Hepatocyte (in vitro differentiated cells): Measurements from ENCODE around the gene FALEC. TPM values are rescaled to one million over a fixed set of nuclear protein-coding genes. Genes with fewer than 3 reads are reported as not detected.

Experiments used
- DNase-seq: peaks from one replicate; pipeline ENCODE4 v3.0.0-alpha.2; 2016; ENCODE audit warnings: low spot score
- H2AFZ ChIP-seq: fragments of 200-600 bp; sonication (generic); 2 replicates; pipeline ENCODE4 v1.6.0; 2016; ENCODE audit warnings: antibody characterized with exemption, mild to moderate bottlenecking
- H3K27ac ChIP-seq: fragments of 200-600 bp; sonication (generic); 2 replicates; pipeline ENCODE4 v1.5.1; 2016; ENCODE audit warnings: mild to moderate bottlenecking
- H3K27me3 ChIP-seq: fragments of 200-600 bp; sonication (generic); 2 replicates; pipeline ENCODE4 v1.6.1; 2016
- H3K36me3 ChIP-seq: fragments of 200-600 bp; sonication (generic); replicated peaks from 2 replicates; pipeline ENCODE4 v1.5.1; 2016; ENCODE audit warnings: low read depth; ENCODE audit not compliant: insufficient read depth
- H3K4me1 ChIP-seq: fragments of 200-600 bp; sonication (generic); 2 replicates; pipeline ENCODE4 v1.5.1; 2016; ENCODE audit warnings: mild to moderate bottlenecking, moderate library complexity; ENCODE audit not compliant: insufficient read depth
- H3K4me2 ChIP-seq: fragments of 200-600 bp; sonication (generic); 2 replicates; pipeline ENCODE4 v1.6.0; 2016
- H3K4me3 ChIP-seq: fragments of 200-600 bp; sonication (generic); 2 replicates; pipeline ENCODE4 v1.5.1; 2016; ENCODE audit warnings: mild to moderate bottlenecking
- H3K79me2 ChIP-seq: fragments of 200-600 bp; sonication (generic); 2 replicates; pipeline ENCODE4 v1.6.0; 2017; ENCODE audit warnings: mild to moderate bottlenecking
- H3K9me2 ChIP-seq: fragments of 200-600 bp; sonication (generic); replicated peaks from 2 replicates; pipeline ENCODE4 v1.6.0; 2017; ENCODE audit warnings: mild to moderate bottlenecking; ENCODE audit not compliant: insufficient read depth
- H3K9me3 ChIP-seq: fragments of 200-600 bp; sonication (generic); 2 replicates; pipeline ENCODE4 v1.5.1; 2016; ENCODE audit warnings: low read depth, mild to moderate bottlenecking
- H4K20me1 ChIP-seq: fragments of 200-600 bp; sonication (generic); 2 replicates; pipeline ENCODE4 v1.6.0; 2016; ENCODE audit warnings: mild to moderate bottlenecking; ENCODE audit not compliant: insufficient read depth, poor library complexity, severe bottlenecking
- EZH2 ChIP-seq: fragments of 200-600 bp; sonication (generic); IDR thresholded peaks from 2 replicates; pipeline ENCODE4 v1.6.1; 2016; ENCODE audit warnings: antibody characterized with exemption, mild to moderate bottlenecking, borderline replicate concordance
- EZH2phosphoT487 ChIP-seq: fragments of 200-600 bp; sonication (generic); IDR thresholded peaks from one replicate; pipeline ENCODE4 v1.6.1; 2018; ENCODE audit warnings: antibody characterized with exemption, mild to moderate bottlenecking, low read depth, moderate library complexity; ENCODE audit not compliant: unreplicated experiment, severe bottlenecking
- WGBS: methylation state at CpG from one replicate; pipeline ENCODE4 v1.1.6; 2016; ENCODE audit warnings: low lambda C conversion rate; ENCODE audit errors: missing lambda C conversion rate; 5-methylcytosine and 5-hydroxymethylcytosine counted together
- polyA plus RNA-seq: library from polyadenylated mRNA; unstranded; fragments of >200 nt; fragmentation: Nextera tagmentation; extraction: Ambion mirVana; gene quantifications from 2 replicates; pipeline ENCODE4 v1.2.1, GENCODE V29; 2016
- total RNA-seq: library from RNA; depleted of rRNA; stranded (reverse); fragments of >200 nt; gene quantifications from 2 replicates; pipeline ENCODE4 v1.2.3, GENCODE V29; 2014
- TF ChIP-seq, protein P1 (sequence below): fragments of 200-600 bp; sonication (generic); IDR thresholded peaks from 2 replicates; pipeline ENCODE4 v1.5.1; 2016; ENCODE audit warnings: antibody characterized with exemption, mild to moderate bottlenecking; ENCODE audit not compliant: poor library complexity

The FALEC gene
- total and polyA plus RNA-seq, 2 experiments from 2014 or later: 0.39 TPM; not detected in 1

GRCh38 chr1:150575518-150576366 lies 60.2 kb downstream of the FALEC start:
- 18% methylated on average over 1 of the region's 1 CpG for WGBS
- Histone ChIP-seq H3K27ac (peak overlapping the region; percentile 100), H3K4me2 (peak overlapping the region; percentile 83), H3K9me3 (no peaks in the 10 kb centered on the region), H4K20me1 (peaks cover 73% of the 10 kb centered on the region), H3K9me2 (no peaks in the 10 kb centered on the region), H3K4me3 (peak overlapping the region; percentile 85), H2AFZ (no peak overlapping the region), H3K79me2 (peaks cover 90% of the 10 kb centered on the region), H3K4me1 (peaks cover 34% of the 10 kb centered on the region), H3K27me3 (no peaks in the 10 kb centered on the region), H3K36me3 (peaks cover 6% of the 10 kb centered on the region)
- TF ChIP-seq, protein P1, sequence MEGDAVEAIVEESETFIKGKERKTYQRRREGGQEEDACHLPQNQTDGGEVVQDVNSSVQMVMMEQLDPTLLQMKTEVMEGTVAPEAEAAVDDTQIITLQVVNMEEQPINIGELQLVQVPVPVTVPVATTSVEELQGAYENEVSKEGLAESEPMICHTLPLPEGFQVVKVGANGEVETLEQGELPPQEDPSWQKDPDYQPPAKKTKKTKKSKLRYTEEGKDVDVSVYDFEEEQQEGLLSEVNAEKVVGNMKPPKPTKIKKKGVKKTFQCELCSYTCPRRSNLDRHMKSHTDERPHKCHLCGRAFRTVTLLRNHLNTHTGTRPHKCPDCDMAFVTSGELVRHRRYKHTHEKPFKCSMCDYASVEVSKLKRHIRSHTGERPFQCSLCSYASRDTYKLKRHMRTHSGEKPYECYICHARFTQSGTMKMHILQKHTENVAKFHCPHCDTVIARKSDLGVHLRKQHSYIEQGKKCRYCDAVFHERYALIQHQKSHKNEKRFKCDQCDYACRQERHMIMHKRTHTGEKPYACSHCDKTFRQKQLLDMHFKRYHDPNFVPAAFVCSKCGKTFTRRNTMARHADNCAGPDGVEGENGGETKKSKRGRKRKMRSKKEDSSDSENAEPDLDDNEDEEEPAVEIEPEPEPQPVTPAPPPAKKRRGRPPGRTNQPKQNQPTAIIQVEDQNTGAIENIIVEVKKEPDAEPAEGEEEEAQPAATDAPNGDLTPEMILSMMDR: no peak
- TF ChIP-seq EZH2 (no peak), EZH2phosphoT487 (no peak)
- DNase-seq: peak; percentile 13

DNA sequence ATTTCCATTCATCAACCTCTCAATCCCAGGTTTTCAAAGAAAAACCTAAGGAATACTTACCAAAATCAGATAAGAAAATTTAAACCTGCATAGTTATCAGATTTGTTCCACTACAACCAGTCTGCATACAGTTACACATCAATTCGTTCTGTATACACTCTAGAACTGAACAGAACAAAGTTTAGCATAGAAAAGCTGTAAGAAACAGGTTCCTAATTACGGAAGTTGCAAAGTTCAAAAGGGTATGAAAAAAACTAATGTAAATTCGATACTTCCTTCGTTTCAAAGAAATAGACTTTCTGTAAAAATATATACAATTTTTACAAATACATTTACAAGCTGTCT lies 60.8 kb downstream of the FALEC start:
- peaks cover 68% of the 10 kb centered on the region for H4K20me1 ChIP-seq

GRCh38 chr1:150576794-150577556 lies 61.4 kb downstream of the FALEC start:
- peak; percentile 11 for DNase-seq
- peak overlapping the region; percentile 83 for H3K4me2 ChIP-seq
- peak overlapping the region; percentile 85 for H3K4me3 ChIP-seq
- peaks cover 68% of the 10 kb centered on the region for H4K20me1 ChIP-seq
- peak overlapping the region; percentile 100 for H3K27ac ChIP-seq
- WGBS: 28% methylated on average over 2 of the region's 2 CpGs
- no peaks in the 10 kb centered on the region for H3K27me3 ChIP-seq
- H3K9me3 ChIP-seq: no peaks in the 10 kb centered on the region
- no peak for TF ChIP-seq EZH2
- no peak for TF ChIP-seq EZH2phosphoT487
- TF ChIP-seq, protein P1: no peak
- H3K79me2 ChIP-seq: peaks cover 84% of the 10 kb centered on the region
- H2AFZ ChIP-seq: no peak overlapping the region
- no peaks in the 10 kb centered on the region for H3K9me2 ChIP-seq
- peaks cover 6% of the 10 kb centered on the region for H3K36me3 ChIP-seq
- H3K4me1 ChIP-seq: peaks cover 34% of the 10 kb centered on the region

More for the DNA sequence above, 60.8 kb downstream of the FALEC start:
- peak overlapping the region; percentile 83 for H3K4me2 ChIP-seq
- H3K4me1 ChIP-seq: peaks cover 34% of the 10 kb centered on the region
- TF ChIP-seq, protein P1: no peak
- no peak for TF ChIP-seq EZH2
- TF ChIP-seq EZH2phosphoT487: no peak
- H2AFZ ChIP-seq: no peak overlapping the region
- no peaks in the 10 kb centered on the region for H3K9me2 ChIP-seq
- peaks cover 6% of the 10 kb centered on the region for H3K36me3 ChIP-seq
- H3K79me2 ChIP-seq: peaks cover 88% of the 10 kb centered on the region
- peak overlapping the region; percentile 85 for H3K4me3 ChIP-seq
- DNase-seq: no peak
- 24% methylated on average over 4 of the region's 4 CpGs for WGBS
- peak overlapping the region; percentile 100 for H3K27ac ChIP-seq
- H3K27me3 ChIP-seq: no peaks in the 10 kb centered on the region
- H3K9me3 ChIP-seq: no peaks in the 10 kb centered on the region
